Left ventricle myocardium inferior (tissue), 1 donor: Measurements from ENCODE around the gene ZW10. TPM values are rescaled to one million over a fixed set of nuclear protein-coding genes. Genes with fewer than 3 reads are reported as not detected.

Source experiments
- DNase-seq: peaks from one replicate; pipeline ENCODE4 v3.0.0-alpha.2; 2020
- H3K27ac ChIP-seq: fragments of 200-600 bp; replicated peaks from 2 replicates; pipeline ENCODE4 v1.8.0; 2021
- H3K27me3 ChIP-seq: fragments of 200-600 bp; 2 replicates; pipeline ENCODE4 v1.8.0; 2021; ENCODE audit warnings: low read depth
- H3K36me3 ChIP-seq: fragments of 200-600 bp; 2 replicates; pipeline ENCODE4 v1.8.0; 2021
- H3K4me1 ChIP-seq: fragments of 200-600 bp; 2 replicates; pipeline ENCODE4 v1.8.0; 2021
- H3K4me3 ChIP-seq: fragments of 200-600 bp; 2 replicates; pipeline ENCODE4 v1.8.0; 2021; ENCODE audit warnings: mild to moderate bottlenecking, moderate library complexity
- H3K9me3 ChIP-seq: fragments of 200-600 bp; replicated peaks from 2 replicates; pipeline ENCODE4 v1.8.0; 2021
- CTCF ChIP-seq: fragments of 200-600 bp; IDR thresholded peaks from 2 replicates; pipeline ENCODE4 v1.8.0; 2021; ENCODE audit warnings: antibody characterized with exemption, mild to moderate bottlenecking, borderline replicate concordance
- intact Hi-C: fragments of 100-400 bp; cut with micrococcal nuclease; formaldehyde crosslinking; loops from one replicate; pipeline ENCODE4 v1.11.0; 2022
- total RNA-seq: library from RNA; stranded (reverse); fragmentation: NEBNext Ultra II Directional; extraction: Animal tissue kit (Norgen Biotek cat#: 25700); gene quantifications from one replicate; pipeline ENCODE4 v1.2.1, GENCODE V29; 2021
- donor health status: DM: no; HTN: yes; CAD: no; lungs with severe emphysema.

ZW10 gene
- total RNA-seq, 1 donor from 2014 or later, result 8.6 TPM

GRCh38 chr11:113697111-113697510 is 76.4 kb downstream of the ZW10 start:
- no peaks in the 10 kb centered on the region for H3K4me1 ChIP-seq

GRCh38 chr11:113695207-113695606 is 78.3 kb downstream of the ZW10 start:
- Histone ChIP-seq H3K4me3 (no peak overlapping the region), H3K27ac (no peak overlapping the region), H3K27me3 (no peaks in the 10 kb centered on the region), H3K36me3 (peaks cover 7% of the 10 kb centered on the region), H3K4me1 (no peaks in the 10 kb centered on the region), H3K9me3 (no peaks in the 10 kb centered on the region)
- TF ChIP-seq CTCF, result no peak
- no peak for DNase-seq
- intact Hi-C loops, result no loop called here

More at GRCh38 chr11:113697111-113697510, 76.4 kb downstream of the ZW10 start:
- H3K4me3 ChIP-seq, result no peak overlapping the region
- no peaks in the 10 kb centered on the region for H3K9me3 ChIP-seq
- no peaks in the 10 kb centered on the region for H3K27me3 ChIP-seq
- H3K36me3 ChIP-seq, result peaks cover 7% of the 10 kb centered on the region
- H3K27ac ChIP-seq, result no peak overlapping the region
- no peak for DNase-seq
- no peak for TF ChIP-seq CTCF
- intact Hi-C loops, result no loop called here

- Histone ChIP-seq H3K27ac (no peak overlapping the region), H3K4me1 (no peaks in the 10 kb centered on the region), H3K4me3 (no peak overlapping the region), H3K9me3 (no peaks in the 10 kb centered on the region), H3K27me3 (no peaks in the 10 kb centered on the region), H3K36me3 (peaks cover 7% of the 10 kb centered on the region)
- no peak for TF ChIP-seq CTCF
- no peak for DNase-seq
- intact Hi-C loops, result no loop called here
These were observed 79.1 kb downstream of the ZW10 start for GRCh38 chr11:113694390-113694789.

- TF ChIP-seq CTCF, result no peak
- intact Hi-C loops, result no loop called here
- no peak overlapping the region for H3K27ac ChIP-seq
- no peaks in the 10 kb centered on the region for H3K9me3 ChIP-seq
- H3K4me3 ChIP-seq, result no peak overlapping the region
- H3K27me3 ChIP-seq, result no peaks in the 10 kb centered on the region
- no peaks in the 10 kb centered on the region for H3K4me1 ChIP-seq
- H3K36me3 ChIP-seq, result peaks cover 7% of the 10 kb centered on the region
- DNase-seq, result no peak
These were observed 80.5 kb downstream of the ZW10 start for GRCh38 chr11:113693030-113693429.

GRCh38 chr11:113690619-113691569 is 82.6 kb downstream of the ZW10 start:
- Histone ChIP-seq H3K27me3 (no peaks in the 10 kb centered on the region), H3K9me3 (no peaks in the 10 kb centered on the region), H3K27ac (no peak overlapping the region), H3K4me3 (no peak overlapping the region), H3K4me1 (no peaks in the 10 kb centered on the region), H3K36me3 (peaks cover 3% of the 10 kb centered on the region)
- peak; percentile 43 for TF ChIP-seq CTCF
- no peak for DNase-seq
- intact Hi-C loops, result no loop called here
